Measurements from ENCODE around the gene SORT1.

GRCh38 chr1:109259674-109260557, 137.8 kb downstream of the SORT1 start:
- no peak for TF ChIP-seq CTCF (conservative IDR thresholded peaks at IDR 0.05; ENCODE audit: low read depth, low read length)
- no peak for TF ChIP-seq EZH2 (IDR thresholded peaks at IDR 0.05; ENCODE audit: low read length, unreplicated experiment)
